ENCODE results near the gene MAL.

GRCh38 chr2:95039978-95040377, 14.5 kb downstream of the MAL start:
- no peak for TF ChIP-seq CTCF (IDR thresholded peaks at IDR 0.05)
- no peak for TF ChIP-seq POLR2A (IDR thresholded peaks at IDR 0.05)

All from testis (tissue), 2 donors.